Measurements from ENCODE around the gene PACRG. TPM values are rescaled to one million over a fixed set of nuclear protein-coding genes. Genes with fewer than 3 reads are reported as not detected.

Gene PACRG
- total RNA-seq, 1 experiment from 2014 or later, result 0.59 TPM

GRCh38 chr6:162921510-162922040 lies 193.8 kb downstream of the PACRG start:
- BruUV-seq (replicated peaks), result no TSS peak
- no peaks in the 10 kb centered on the region for H3K9me3 ChIP-seq (ENCODE audit: control insufficient read depth, insufficient read depth, low read depth, low read length)
- H3K4me1 ChIP-seq (ENCODE audit: control insufficient read depth, insufficient read depth, low read length), result no peaks in the 10 kb centered on the region
- H3K4me3 ChIP-seq (ENCODE audit: low read depth in 2 of 2, low read length in 2 of 2), result no peak overlapping the region
- DNase-seq (ENCODE audit: low read depth, low spot score) (no peak), ATAC-seq (no peak)
- no peak overlapping the region for H3K27ac ChIP-seq (ENCODE audit: low read length)
- ChIA-PET CTCF (no interaction called here), POLR2A (no interaction called here)
- TF ChIP-seq CTCF (IDR thresholded peaks at IDR 0.05) (no peak), TCF7L2 (IDR thresholded peaks at IDR 0.05; ENCODE audit: low read depth, low read length) (no peak), POLR2AphosphoS5 (IDR thresholded peaks at IDR 0.05; ENCODE audit: low read depth, low read length) (no peak)
- intact Hi-C loops (cut with micrococcal nuclease; ENCODE audit: unreplicated experiment) (no loop called here), in situ Hi-C loops (cut with HindIII; ENCODE audit: low pct_unique_long_range_greater_than_20kb, low sequenced_read_pairs) (no loop called here)
- H3K36me3 ChIP-seq (ENCODE audit: control insufficient read depth, insufficient read depth, low read length), result no peaks in the 10 kb centered on the region
- H3K27me3 ChIP-seq (ENCODE audit: control insufficient read depth, insufficient read depth, low read length), result no peaks in the 10 kb centered on the region

DNA sequence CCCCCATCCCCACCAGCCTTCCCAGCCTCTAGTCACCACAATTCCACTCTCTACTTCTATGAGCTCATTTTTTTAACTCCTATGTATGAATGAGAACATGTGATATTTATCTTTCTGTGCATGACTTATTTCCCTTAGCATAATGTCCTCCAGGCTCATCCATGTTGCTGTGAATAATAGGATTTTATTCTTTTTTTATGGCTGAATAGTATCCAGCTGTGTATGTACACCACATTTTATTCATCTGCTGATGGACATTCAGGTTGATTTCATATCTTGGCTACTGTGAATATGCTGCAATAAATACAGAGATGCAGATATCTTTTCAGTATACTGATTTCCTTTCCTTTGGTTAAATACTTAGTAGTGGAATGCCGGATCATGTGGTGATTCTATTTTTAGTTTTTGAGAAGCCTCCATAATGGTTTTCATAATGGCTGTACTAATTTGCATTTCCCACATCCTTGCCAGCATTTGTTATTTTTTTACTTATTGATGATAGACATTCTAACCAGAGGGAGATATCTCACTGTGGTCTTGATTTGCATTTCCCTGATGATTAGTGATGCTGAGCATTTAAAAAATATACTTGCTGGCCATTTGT lies 194.9 kb downstream of the PACRG start:
- POLR2A ChIA-PET, result interaction anchor here (0.6 kb wide), 1 partner anchor 721 kb away, joined by 5 read pairs; no protein-coding TSS in a partner anchor
- TF ChIP-seq CTCF (IDR thresholded peaks at IDR 0.05), result no peak
- TF ChIP-seq POLR2AphosphoS5 (IDR thresholded peaks at IDR 0.05; ENCODE audit: low read depth, low read length), result no peak
- no peak for TF ChIP-seq REST (IDR thresholded peaks at IDR 0.05; ENCODE audit: insufficient read depth in 1 of 2, low read depth in 2 of 2, low read length in 1 of 2)
- TF ChIP-seq SIN3A (IDR thresholded peaks at IDR 0.05; ENCODE audit: borderline replicate concordance, insufficient read depth, low read depth, low read length), result no peak
- TF ChIP-seq TCF7L2 (IDR thresholded peaks at IDR 0.05; ENCODE audit: low read depth, low read length), result no peak
- DNase-seq (ENCODE audit: low read depth, low spot score) (no peak), ATAC-seq (no peak)
- no peaks in the 10 kb centered on the region for H3K4me1 ChIP-seq (ENCODE audit: control insufficient read depth, insufficient read depth, low read length)
- BruUV-seq (replicated peaks), result no TSS peak
- H3K36me3 ChIP-seq (ENCODE audit: control insufficient read depth, insufficient read depth, low read length), result no peaks in the 10 kb centered on the region
- no peak overlapping the region for H3K27ac ChIP-seq (ENCODE audit: low read length)
- H3K27me3 ChIP-seq (ENCODE audit: control insufficient read depth, insufficient read depth, low read length), result no peaks in the 10 kb centered on the region
- CTCF ChIA-PET, result interaction anchor here (0.6 kb wide), 1 partner anchor 236 kb away, joined by 6 read pairs; no protein-coding TSS in a partner anchor
- H3K9me3 ChIP-seq (ENCODE audit: control insufficient read depth, insufficient read depth, low read depth, low read length), result no peaks in the 10 kb centered on the region
- in situ Hi-C loops (cut with HindIII; ENCODE audit: low pct_unique_long_range_greater_than_20kb, low sequenced_read_pairs) (no loop called here), intact Hi-C loops (cut with micrococcal nuclease; ENCODE audit: unreplicated experiment) (no loop called here)
- no peak overlapping the region for H3K4me3 ChIP-seq (ENCODE audit: low read depth in 2 of 2, low read length in 2 of 2)
